Common myeloid progenitor, CD34-positive (primary cell): ENCODE measurements around the gene SLC29A1.
"Not testable (repeated sequence)": the region's sequence is repeated elsewhere in the genome, so short reads cannot be mapped to it uniquely, and the experiment has no call there.

ENCODE experiments used
- CTCF ChIA-PET: fragments of 350-600 bp; sonication (Branson Sonifier 250); formaldehyde crosslinking; loops from one replicate; lab custom pipeline; 2021; ENCODE audit warnings: antibody characterized with exemption; lab: Charles Lee
- POLR2A ChIA-PET: fragments of 350-600 bp; sonication (Branson Sonifier 250); formaldehyde crosslinking; loops from one replicate; lab custom pipeline; 2021; ENCODE audit warnings: antibody characterized with exemption; lab: Charles Lee
- DNase-seq, 3 donors: peaks; one replicate each; pipeline versions ENCODE4 v3.0.0 to v3.0.0-alpha.2; 2013
- H3K27ac ChIP-seq, 2 experiments: 1 replicate in 1 of 2; 2 replicates in 1 of 2; pipeline ENCODE4 v1.7.0; 2013; ENCODE audit warnings: inconsistent platforms in 2 of 2, low read length in 2 of 2, mild to moderate bottlenecking in 2 of 2, low read depth in 1 of 2, moderate library complexity in 1 of 2; ENCODE audit not compliant: severe bottlenecking in 2 of 2, insufficient read depth in 1 of 2, poor library complexity in 1 of 2
- H3K27me3 ChIP-seq, 5 experiments: replicated peaks in 2 of 5; 1 replicate in 3 of 5; 2 replicates in 2 of 5; pipeline versions ENCODE4 v1.6.1 to v1.7.0; 2013; ENCODE audit warnings: low read length in 4 of 5, mild to moderate bottlenecking in 2 of 5, moderate library complexity in 2 of 5, inconsistent platforms in 1 of 5; ENCODE audit not compliant: insufficient read depth in 5 of 5, control insufficient read depth in 4 of 5
- H3K36me3 ChIP-seq, 4 experiments: 1 replicate in 2 of 4; 2 replicates in 2 of 4; pipeline versions ENCODE4 v1.6.1 to v1.7.0; 2013; ENCODE audit warnings: low read length in 3 of 4, control low read depth in 1 of 4, mild to moderate bottlenecking in 1 of 4; ENCODE audit not compliant: control insufficient read depth in 4 of 4, insufficient read depth in 4 of 4
- H3K4me1 ChIP-seq, 4 experiments: 1 replicate in 3 of 4; 2 replicates in 1 of 4; pipeline versions ENCODE4 v1.6.1 to v1.7.1; 2013; ENCODE audit warnings: low read length in 3 of 4, mild to moderate bottlenecking in 3 of 4, control low read depth in 1 of 4, inconsistent platforms in 1 of 4, moderate library complexity in 1 of 4; ENCODE audit not compliant: control insufficient read depth in 4 of 4, insufficient read depth in 4 of 4; ENCODE audit errors: control extremely low read depth in 1 of 4
- H3K4me3 ChIP-seq, 7 experiments: 1 replicate in 4 of 7; 2 replicates in 3 of 7; pipeline versions ENCODE4 v1.5.1 to v1.7.0; 2013; ENCODE audit warnings: mild to moderate bottlenecking in 7 of 7, low read length in 6 of 7, moderate library complexity in 6 of 7, inconsistent platforms in 2 of 7, low read depth in 2 of 7, control low read depth in 1 of 7; ENCODE audit not compliant: insufficient read depth in 4 of 7, control insufficient read depth in 1 of 7; ENCODE audit errors: extremely low read depth in 1 of 7
- H3K9me3 ChIP-seq, 5 experiments: 1 replicate in 4 of 5; 2 replicates in 1 of 5; pipeline versions ENCODE4 v1.6.1 to v1.7.1; 2013; ENCODE audit warnings: low read length in 4 of 5, mild to moderate bottlenecking in 2 of 5, inconsistent platforms in 1 of 5, low read depth in 1 of 5, moderate library complexity in 1 of 5; ENCODE audit not compliant: control insufficient read depth in 4 of 5, insufficient read depth in 2 of 5; ENCODE audit errors: control extremely low read depth in 1 of 5
- WGBS: methylation state at CpG from one replicate; pipeline ENCODE4 v1.1.5; 2013; ENCODE audit not compliant: insufficient coverage; 5-methylcytosine and 5-hydroxymethylcytosine counted together

Gene SLC29A1

DNA sequence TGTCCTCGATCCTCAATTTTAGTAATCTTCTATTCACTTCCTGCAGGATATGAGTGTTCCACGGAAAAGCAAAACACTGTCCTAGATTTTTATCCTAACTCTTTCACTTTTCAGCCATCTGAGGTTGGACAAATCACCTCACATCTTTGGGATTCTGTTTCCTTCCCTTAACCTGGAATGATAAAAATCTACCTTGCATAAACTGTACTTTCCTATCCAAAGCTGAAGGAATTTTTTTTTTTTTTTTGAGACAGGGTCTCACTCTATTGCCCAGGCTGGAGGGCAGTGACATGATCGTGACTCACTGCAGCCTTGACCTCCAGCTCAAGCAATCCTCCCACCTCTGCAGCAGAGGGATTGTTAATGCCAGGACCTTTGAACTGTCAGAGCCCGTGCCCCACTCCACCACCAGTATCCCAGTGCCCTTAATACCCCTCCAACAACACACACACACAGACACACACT is 44.3 kb upstream of the SLC29A1 start:
- Histone ChIP-seq H3K27me3 (no peaks in the 10 kb centered on the region), H3K4me1 (peaks cover 0 to 20% (median 18%) of the 10 kb centered on the region in 4 experiments), H3K36me3 (no peaks in the 10 kb centered on the region), H3K4me3 (no peak overlapping the region), H3K9me3 (no peaks in the 10 kb centered on the region), H3K27ac (no peak overlapping the region)
- DNase-seq = no peak
- POLR2A ChIA-PET = no interaction called here
- 91% methylated on average over 3 of the region's 4 CpGs for WGBS
- CTCF ChIA-PET = interaction anchor here (0.6 to 1.3 kb wide), 6 partner anchors 22 to 126 kb away, joined by 3 to 4 read pairs (median 3); no protein-coding TSS in a partner anchor

DNA sequence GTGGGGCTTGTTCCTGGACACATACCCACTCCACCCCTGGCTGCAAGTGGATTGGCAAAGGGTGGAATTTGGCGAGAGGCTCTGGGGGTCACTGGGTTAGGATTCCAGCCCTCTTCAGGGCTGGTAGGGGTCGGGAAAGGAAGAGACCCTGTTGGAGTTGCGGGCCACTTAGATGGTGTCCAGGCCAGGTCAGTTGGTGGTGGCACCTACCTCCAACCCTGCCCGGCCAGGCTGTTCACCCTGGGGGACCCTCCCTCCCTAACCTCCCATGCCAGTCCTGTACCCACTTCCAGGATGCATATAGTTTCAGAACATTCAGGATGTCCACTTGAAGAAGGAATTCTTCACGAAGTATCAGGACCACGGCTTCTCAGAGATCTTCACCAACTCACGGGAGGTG is 43.7 kb upstream of the SLC29A1 start:
- Histone ChIP-seq H3K27me3 (no peaks in the 10 kb centered on the region), H3K4me1 (peaks cover 0 to 20% (median 18%) of the 10 kb centered on the region in 4 experiments), H3K9me3 (no peaks in the 10 kb centered on the region), H3K4me3 (no peak overlapping the region), H3K36me3 (no peaks in the 10 kb centered on the region), H3K27ac (no peak overlapping the region)
- 100% methylated on average over 6 of the region's 7 CpGs for WGBS
- POLR2A ChIA-PET = no interaction called here
- CTCF ChIA-PET = no interaction called here
- no peak for DNase-seq

- Histone ChIP-seq H3K4me3 (no peak overlapping the region), H3K27ac (no peak overlapping the region), H3K27me3 (no peaks in the 10 kb centered on the region), H3K36me3 (no peaks in the 10 kb centered on the region), H3K9me3 (no peaks in the 10 kb centered on the region), H3K4me1 (peaks cover 0 to 20% (median 18%) of the 10 kb centered on the region in 4 experiments)
- ChIA-PET CTCF (interaction anchor here (0.6 kb wide), 1 partner anchor 48 kb away, joined by 3 read pairs; no protein-coding TSS in a partner anchor), POLR2A (interaction anchor here (0.6 kb wide), 1 partner anchor 40 kb away, joined by 5 read pairs; no protein-coding TSS in a partner anchor)
- no peak for DNase-seq
- WGBS = 100% methylated on average over 3 of the region's 4 CpGs
Measured at GRCh38 chr6:44180406-44180805, 43.0 kb upstream of the SLC29A1 start.

DNA sequence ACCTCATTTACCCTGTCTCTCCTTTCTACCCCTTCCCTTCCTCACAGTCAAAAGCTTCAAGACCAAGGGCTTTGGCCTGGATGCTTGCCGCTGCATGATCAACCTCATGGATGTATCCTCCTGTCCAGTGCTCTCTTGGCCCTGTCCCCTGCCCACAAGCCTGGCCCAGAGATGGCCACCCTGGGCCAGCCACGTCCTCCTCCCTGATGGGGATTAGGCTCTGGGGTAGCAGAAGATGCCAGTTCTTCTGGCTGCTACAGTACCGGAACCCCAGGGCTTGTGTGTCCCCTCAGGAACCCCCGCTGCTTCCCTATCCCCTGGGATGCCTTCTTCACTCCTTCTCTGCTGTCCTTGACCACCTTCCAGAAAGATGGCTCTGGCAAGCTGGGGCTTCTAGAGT is 42.5 kb upstream of the SLC29A1 start:
- WGBS = 93% methylated on average over 3 of the region's 4 CpGs
- H3K36me3 ChIP-seq = no peaks in the 10 kb centered on the region
- peaks cover 0 to 22% (median 19%) of the 10 kb centered on the region in 4 experiments for H3K4me1 ChIP-seq
- ChIA-PET CTCF (interaction anchor here (0.6 kb wide), 2 partner anchors 47 to 76 kb away, joined by 3 read pairs; no protein-coding TSS in a partner anchor), POLR2A (interaction anchor here (0.6 kb wide), 1 partner anchor 39 kb away, joined by 5 read pairs; no protein-coding TSS in a partner anchor)
- no peaks in the 10 kb centered on the region for H3K9me3 ChIP-seq
- no peak overlapping the region for H3K4me3 ChIP-seq
- no peak overlapping the region for H3K27ac ChIP-seq
- DNase-seq = peak in 1 of 3 donors; percentile 24
- no peaks in the 10 kb centered on the region for H3K27me3 ChIP-seq

GRCh38 chr6:44181784-44182183 is 41.6 kb upstream of the SLC29A1 start:
- H3K27ac ChIP-seq, H3K9me3 ChIP-seq, H3K4me3 ChIP-seq, POLR2A ChIA-PET, DNase-seq, H3K36me3 ChIP-seq, H3K27me3 ChIP-seq: not testable (repeated sequence)
- H3K4me1 ChIP-seq = peaks cover 0 to 19% (median 14%) of the 10 kb centered on the region in 4 experiments
- CTCF ChIA-PET = interaction anchor here (1.0 kb wide), 1 partner anchor 9 kb away, joined by 3 read pairs; no protein-coding TSS in a partner anchor

DNA sequence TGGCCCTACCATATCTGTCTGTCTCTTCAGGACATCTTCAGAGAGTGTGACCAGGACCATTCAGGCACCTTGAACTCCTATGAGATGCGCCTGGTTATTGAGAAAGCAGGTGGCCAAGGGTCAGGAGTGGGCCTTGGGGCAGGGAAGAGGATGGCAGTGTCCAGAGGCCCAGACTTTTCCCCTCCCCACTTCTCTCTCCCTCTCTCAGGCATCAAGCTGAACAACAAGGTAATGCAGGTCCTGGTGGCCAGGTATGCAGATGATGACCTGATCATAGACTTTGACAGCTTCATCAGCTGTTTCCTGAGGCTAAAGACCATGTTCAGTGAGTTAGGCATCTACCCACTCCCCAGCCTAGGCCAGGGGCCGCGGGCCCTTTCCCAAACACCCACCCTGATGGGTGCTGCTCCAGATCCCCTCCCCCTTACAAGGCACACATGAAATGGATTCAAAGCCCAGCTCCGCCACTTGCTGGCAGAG is 40.4 kb upstream of the SLC29A1 start:
- Histone ChIP-seq H3K27me3 (no peaks in the 10 kb centered on the region), H3K4me1 (peaks cover 0 to 9% (median 5%) of the 10 kb centered on the region in 4 experiments), H3K27ac (no peak overlapping the region), H3K4me3 (no peak overlapping the region), H3K36me3 (no peaks in the 10 kb centered on the region), H3K9me3 (no peaks in the 10 kb centered on the region)
- ChIA-PET CTCF (no interaction called here), POLR2A (no interaction called here)
- 100% methylated on average over 2 of the region's 4 CpGs for WGBS
- DNase-seq = no peak

DNA sequence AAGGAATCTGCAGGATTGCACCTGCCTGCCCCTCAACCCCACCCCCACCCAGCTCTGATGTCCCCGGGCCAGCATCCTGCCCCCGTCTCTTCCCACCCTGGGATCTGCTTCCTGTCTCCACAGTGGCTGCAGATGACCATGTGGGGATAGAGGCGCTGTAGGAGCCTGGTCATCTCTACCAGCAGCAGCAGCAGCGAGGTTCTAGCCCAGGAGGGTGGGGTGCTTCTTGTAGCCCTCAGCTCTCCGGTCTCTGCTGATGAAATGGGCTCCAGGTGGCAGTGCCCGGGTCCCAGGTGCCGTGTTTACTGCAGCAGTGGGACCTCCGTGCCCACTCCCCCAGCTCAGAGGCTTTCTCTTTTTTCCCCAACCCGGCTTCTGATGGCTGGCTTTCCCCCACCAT is 39.6 kb upstream of the SLC29A1 start:
- ChIA-PET CTCF (interaction anchor here (0.9 kb wide), 1 partner anchor 12 kb away, joined by 3 read pairs; no protein-coding TSS in a partner anchor), POLR2A (no interaction called here)
- H3K4me1 ChIP-seq = peaks cover 0 to 9% (median 5%) of the 10 kb centered on the region in 4 experiments
- H3K4me3 ChIP-seq = no peak overlapping the region
- no peaks in the 10 kb centered on the region for H3K36me3 ChIP-seq
- no peak overlapping the region for H3K27ac ChIP-seq
- no peak for DNase-seq
- H3K9me3 ChIP-seq = no peaks in the 10 kb centered on the region
- H3K27me3 ChIP-seq = no peaks in the 10 kb centered on the region
- 96% methylated on average over 5 of the region's 9 CpGs for WGBS
